Measurements from ENCODE around the gene ACSS2.

The ACSS2 gene

DNA sequence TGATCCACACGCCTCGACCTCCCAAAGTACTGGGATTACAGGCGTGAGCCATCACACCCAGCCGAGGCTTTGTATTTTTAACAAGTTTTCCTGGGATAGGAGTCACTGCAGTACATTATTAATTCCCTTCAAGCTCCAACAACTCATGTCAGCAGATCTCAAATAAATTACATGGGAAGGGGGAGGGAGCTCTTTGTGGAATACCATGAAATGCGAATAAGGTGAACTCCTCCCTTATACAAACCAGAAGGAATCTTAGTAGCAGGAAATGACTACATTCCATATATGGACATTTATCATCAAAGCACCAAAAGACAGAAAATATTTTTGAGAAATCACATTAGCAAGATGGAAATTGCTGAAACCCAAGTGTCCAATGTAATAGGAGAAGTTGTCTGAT is 76.3 kb downstream of the ACSS2 start:
- DNase-seq, result no peak

DNA sequence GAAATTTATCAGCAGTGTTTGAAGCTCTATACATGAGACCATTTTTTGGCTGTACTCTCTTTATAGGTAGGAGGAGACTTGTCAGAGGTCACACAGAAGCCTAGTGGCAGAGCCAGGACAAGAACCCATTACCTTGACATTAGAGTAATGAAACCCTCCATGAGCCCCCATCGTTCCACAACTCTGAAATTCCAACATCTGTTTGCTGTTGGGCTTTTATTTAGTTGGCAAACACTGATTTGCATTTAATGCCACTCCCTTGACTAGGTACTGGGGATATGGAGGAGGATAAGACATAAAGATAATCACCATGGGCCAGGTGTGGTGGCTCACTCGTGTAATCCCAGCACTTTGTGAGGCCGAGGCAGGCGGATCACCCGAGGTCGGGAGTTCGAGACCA is 77.5 kb downstream of the ACSS2 start:
- DNase-seq, result no peak

DNA sequence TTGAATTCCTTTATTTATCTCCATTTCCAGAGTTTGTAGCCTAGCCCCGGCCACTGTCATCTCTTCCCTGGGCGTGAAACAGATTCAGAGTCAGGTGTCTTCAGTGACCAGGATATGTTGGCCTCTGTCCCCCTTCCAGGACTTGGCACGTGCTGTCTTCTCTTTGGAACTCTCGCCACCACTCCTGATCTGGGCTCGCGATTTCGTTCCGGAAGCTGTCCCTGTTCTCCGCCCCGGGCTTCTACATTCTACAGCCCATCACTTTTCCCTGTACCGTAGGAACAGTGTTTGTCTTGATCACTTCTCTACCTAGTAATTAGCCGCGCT is 78.5 kb downstream of the ACSS2 start:
- no peak for DNase-seq

- peak; percentile 92 to 97 (median 96) for DNase-seq
Measured at GRCh38 chr20:34955231-34956040, 79.0 kb downstream of the ACSS2 start, which contains the start of the genes GSS and MYH7B. Gene GSS, minus strand, starts transcription at chr20:34955806. Its CDS starts 3,954 bp downstream, at chr20:34951852. Gene MYH7B, plus strand, starts transcription at chr20:34955868. Its CDS starts 22,138 bp downstream, at chr20:34978006.

DNA sequence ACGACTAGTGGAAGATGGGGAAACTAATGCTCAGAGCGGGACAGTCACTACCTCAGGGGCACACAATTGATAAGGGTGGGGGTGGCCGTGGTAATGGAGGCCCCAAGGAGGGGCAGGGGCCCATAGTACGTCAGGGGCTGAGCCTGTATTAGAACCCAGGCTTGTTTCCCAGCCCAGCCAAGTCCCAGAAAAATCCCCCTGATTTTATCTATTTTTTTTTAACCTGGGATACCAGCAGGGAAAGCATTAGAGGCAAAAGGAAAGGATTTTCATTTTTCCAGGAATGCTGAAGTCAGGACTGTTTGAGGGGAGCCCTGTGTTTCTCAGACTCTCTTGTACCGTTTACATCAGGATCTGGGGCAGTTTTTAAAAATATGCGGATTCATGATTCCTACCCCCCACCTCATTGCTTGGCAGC is 79.6 kb downstream of the ACSS2 start:
- no peak for DNase-seq

DNA sequence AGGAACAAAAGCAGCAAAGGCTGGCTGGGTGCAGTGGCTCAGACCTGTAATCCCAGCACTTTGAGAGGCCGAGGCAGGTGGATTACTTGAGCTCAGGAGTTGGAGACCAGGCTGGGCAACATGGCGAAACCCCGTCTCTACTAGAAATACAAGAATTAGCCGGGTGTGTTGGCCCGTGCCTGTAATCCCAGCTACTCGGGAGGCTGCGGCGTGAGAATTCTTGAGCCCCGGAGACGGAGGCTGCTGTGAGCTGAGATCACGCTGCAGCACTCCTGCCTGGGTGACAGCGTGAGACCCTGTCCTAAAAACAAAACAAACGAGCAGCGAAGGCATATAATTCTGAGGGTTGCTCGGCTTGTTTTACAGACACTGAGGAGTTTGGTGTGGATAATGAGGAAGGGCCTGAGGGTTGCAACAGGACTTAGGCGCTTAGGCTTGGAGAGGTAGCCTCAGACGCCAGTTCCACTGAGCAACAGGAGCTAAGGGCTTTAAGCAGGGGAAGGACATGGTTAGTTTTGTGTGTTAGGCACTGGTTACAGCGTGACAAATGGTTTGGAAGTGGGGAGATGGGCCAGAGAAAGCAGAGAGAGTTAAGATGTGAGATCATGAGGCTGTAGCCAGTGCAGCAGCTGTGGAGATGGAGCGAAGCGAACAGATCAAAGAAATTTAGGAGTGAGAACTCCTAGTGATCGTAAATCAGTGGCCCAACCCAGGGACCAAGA is 80.5 kb downstream of the ACSS2 start:
- DNase-seq, result no peak

DNA sequence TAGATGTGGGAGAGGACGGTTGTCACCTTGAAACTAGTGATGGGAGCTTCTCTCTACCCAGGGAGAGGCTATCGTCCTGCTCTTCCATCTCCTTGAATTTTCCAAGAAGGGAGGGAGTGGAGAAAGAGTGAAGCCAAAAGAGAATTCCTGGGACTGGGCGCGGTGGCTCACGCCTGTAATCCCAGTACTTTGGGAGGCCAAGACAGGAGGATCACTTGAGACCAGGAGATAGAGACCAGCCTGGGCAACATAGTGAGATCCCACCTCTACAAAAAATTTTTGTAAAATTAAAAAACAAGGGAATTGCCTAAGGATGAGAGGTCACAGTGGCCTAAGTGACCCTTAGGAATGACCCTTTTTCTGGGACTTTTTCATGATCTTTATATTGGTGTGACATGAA is 88.1 kb downstream of the ACSS2 start:
- no peak for DNase-seq

DNA sequence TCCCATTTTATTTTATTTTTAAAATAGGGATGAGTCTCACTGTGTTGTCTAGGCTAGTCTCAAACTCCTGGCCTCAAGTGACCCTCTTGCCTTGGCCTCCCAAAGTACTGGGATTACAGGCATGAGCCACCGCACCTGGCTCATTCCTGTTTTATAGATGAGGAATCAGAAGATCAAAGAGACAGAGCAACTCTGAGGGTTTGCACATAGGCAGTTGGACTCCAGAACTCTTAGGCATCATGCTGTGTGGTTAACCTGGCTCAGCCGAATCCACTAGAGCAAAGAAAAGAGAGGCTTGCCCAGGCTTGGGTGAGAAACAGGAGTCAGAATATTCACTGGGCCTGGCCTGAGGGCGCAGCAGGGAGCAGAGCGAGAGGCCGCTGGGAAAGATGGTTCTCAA is 88.6 kb downstream of the ACSS2 start:
- no peak for DNase-seq

GRCh38 chr20:34967421-34967820 is 91.0 kb downstream of the ACSS2 start:
- no peak for DNase-seq

GRCh38 chr20:34968042-34968775 is 91.8 kb downstream of the ACSS2 start:
- DNase-seq, result no peak

GRCh38 chr20:34970193-34970840 is 93.9 kb downstream of the ACSS2 start:
- no peak for DNase-seq

DNA sequence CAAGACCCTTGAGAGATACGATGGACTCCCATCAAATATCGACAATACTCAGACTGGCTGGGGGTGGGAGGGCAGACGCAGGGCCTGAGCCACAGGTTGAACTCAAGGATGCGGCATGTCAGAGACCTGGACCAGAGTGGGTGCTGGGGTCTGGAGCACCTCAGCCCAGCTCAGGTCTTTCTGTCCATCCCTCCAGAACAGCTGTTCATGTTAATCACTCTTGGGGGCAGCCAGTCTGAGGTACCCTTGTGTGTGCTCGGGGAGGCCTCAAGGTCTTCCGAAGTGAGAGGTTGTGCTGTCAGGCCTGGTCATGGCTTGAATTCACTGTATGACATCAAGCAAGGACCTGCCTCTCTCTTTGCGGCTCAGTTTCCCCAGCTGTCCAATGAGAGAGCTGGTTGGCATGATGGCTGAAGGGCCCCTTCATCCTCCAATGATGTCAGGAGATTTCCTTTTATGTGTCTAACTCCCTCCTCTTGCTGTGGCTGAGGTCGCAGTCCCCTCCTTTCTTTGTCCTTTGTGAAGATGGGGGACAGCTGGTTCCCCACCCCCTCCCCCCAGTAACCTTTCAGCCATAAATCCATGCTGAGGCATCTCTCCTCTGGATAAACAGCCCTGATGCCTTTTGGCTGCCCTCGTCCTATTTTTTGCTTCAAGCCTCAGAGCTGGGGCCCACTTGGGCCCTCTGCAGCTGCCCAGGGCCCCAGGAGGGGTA is 94.6 kb downstream of the ACSS2 start:
- no peak for DNase-seq

DNA sequence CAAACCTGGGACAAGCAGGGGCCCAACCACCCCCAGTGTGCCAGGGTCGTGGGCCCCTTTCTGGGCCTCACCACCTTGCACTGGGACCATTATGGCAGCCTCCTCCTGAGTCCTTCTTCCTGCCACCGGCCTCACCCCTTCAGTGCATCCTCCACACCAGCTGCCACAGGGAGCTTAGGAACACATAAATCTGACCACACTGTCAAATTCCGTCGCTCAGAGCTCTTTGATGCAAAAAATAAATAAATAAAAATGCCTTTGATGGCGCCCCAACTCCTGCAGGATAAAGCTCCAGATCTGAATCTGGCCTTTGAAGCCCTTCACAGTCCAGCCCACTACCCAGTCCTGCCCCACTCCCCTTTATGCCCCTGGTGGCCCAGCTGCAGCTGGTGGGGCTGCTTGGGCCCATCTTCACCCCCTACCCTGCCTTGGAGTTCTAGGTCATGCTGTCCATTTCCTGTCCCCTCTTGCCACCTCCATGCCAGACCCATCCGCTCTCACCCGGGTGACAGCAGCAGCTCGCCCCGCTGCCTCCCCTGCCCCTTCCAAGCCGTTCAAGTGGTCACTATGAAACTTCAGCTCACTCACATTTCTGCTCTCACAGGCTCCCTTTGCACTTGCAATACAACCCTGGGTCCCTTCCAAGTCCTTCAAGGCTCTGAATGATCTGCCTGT is 95.3 kb downstream of the ACSS2 start:
- DNase-seq, result no peak

- no peak for DNase-seq
Measured at GRCh38 chr20:34974246-34974645, 97.8 kb downstream of the ACSS2 start.

DNA sequence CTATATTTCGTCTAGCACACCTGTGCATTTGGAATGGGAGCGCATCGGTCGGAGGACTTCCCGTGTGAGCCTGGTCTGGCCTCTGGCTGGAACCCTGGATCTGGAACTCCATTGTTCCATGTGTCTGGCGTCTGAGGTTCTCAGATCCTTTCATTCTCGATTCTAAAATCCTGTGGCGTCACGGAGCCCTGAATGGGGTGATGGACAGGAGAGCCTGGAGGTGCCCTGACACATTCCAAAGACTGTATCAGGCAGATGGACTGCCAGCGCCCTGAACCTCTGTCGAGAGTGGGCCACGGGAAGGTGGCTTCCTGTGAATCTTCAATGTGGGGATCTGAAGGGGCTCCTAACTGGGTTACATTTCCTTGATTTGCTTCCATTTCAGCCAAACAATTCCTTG is 99.9 kb downstream of the ACSS2 start:
- DNase-seq, result no peak
